BJ (cell line): ENCODE results near the gene STH. TPM values are rescaled to one million over a fixed set of nuclear protein-coding genes. Genes with fewer than 3 reads are reported as not detected.

ENCODE experiments used
- CTCF ChIA-PET: fragments of 350-600 bp; formaldehyde crosslinking; extraction: SDS; loops from one replicate; lab custom pipeline; 2021; ENCODE audit warnings: antibody characterized with exemption, inconsistent platforms; lab: Yijun Ruan, JAX
- POLR2A ChIA-PET: fragments of 300-600 bp; sonication (Branson Sonifier 250); formaldehyde crosslinking; extraction: SDS; loops from one replicate; lab custom pipeline; 2021; ENCODE audit warnings: antibody characterized with exemption; lab: Charles Lee
- DNase-seq: peaks from one replicate; pipeline ENCODE4 v3.0.0-alpha.2; 2011; ENCODE audit warnings: low read depth
- H3K27me3 ChIP-seq: 2 replicates; pipeline ENCODE4 v1.6.0; 2011; ENCODE audit warnings: low read length; ENCODE audit not compliant: control insufficient read depth, insufficient read depth
- H3K36me3 ChIP-seq: 2 replicates; pipeline ENCODE4 v1.5.1; 2011; ENCODE audit warnings: low read length; ENCODE audit not compliant: control insufficient read depth, insufficient read depth
- H3K4me3 ChIP-seq: 2 replicates; pipeline ENCODE4 v1.5.1; 2011; ENCODE audit warnings: low read depth, mild to moderate bottlenecking, control low read depth, low read length
- CTCF ChIP-seq: IDR thresholded peaks from 2 replicates; pipeline ENCODE4 v1.5.1; 2011; ENCODE audit warnings: low read depth, mild to moderate bottlenecking, control low read depth, inconsistent platforms, low read length, moderate library complexity; ENCODE audit not compliant: insufficient read depth
- polyA plus RNA-seq: library from polyadenylated mRNA; depleted of rRNA; stranded (reverse); fragments of >200 nt; gene quantifications from 2 replicates; pipeline ENCODE4 v1.2.3, GENCODE V29; 2011

STH gene
- polyA plus RNA-seq, 1 experiment: not detected

GRCh38 chr17:45972531-45972930, 26.5 kb upstream of the STH start:
- CTCF ChIA-PET: no interaction called here

GRCh38 chr17:45973099-45973780, 25.8 kb upstream of the STH start:
- TF ChIP-seq CTCF: no peak
- ChIA-PET CTCF (interaction anchor here (1.3 kb wide), 1 partner anchor 24 kb away, joined by 4 read pairs; no protein-coding TSS in a partner anchor), POLR2A (no interaction called here)
- Histone ChIP-seq H3K27me3 (peaks cover 5% of the 10 kb centered on the region), H3K4me3 (no peak overlapping the region), H3K36me3 (no peaks in the 10 kb centered on the region)
- no peak for DNase-seq

More at GRCh38 chr17:45972531-45972930, 26.5 kb upstream of the STH start:
- POLR2A ChIA-PET: no interaction called here
- peaks cover 5% of the 10 kb centered on the region for H3K27me3 ChIP-seq
- no peaks in the 10 kb centered on the region for H3K36me3 ChIP-seq
- H3K4me3 ChIP-seq: no peak overlapping the region
- TF ChIP-seq CTCF: no peak
- DNase-seq: no peak

GRCh38 chr17:45973946-45974859, 24.8 kb upstream of the STH start:
- no peak for TF ChIP-seq CTCF
- POLR2A ChIA-PET: no interaction called here
- DNase-seq: no peak
- Histone ChIP-seq H3K27me3 (peaks cover 5% of the 10 kb centered on the region), H3K36me3 (no peaks in the 10 kb centered on the region), H3K4me3 (no peak overlapping the region)
- CTCF ChIA-PET: interaction anchor here (0.6 to 1.3 kb wide), 2 partner anchors 19 to 25 kb away, joined by 4 read pairs; no protein-coding TSS in a partner anchor

GRCh38 chr17:45974916-45975630, 24.0 kb upstream of the STH start:
- no peak overlapping the region for H3K4me3 ChIP-seq
- POLR2A ChIA-PET: no interaction called here
- CTCF ChIA-PET: interaction anchor here (0.6 to 1.3 kb wide), 2 partner anchors 20 to 26 kb away, joined by 4 read pairs; no protein-coding TSS in a partner anchor
- no peaks in the 10 kb centered on the region for H3K36me3 ChIP-seq
- TF ChIP-seq CTCF: no peak
- DNase-seq: no peak
- peaks cover 5% of the 10 kb centered on the region for H3K27me3 ChIP-seq
